ENCODE results near the gene AIG1. TPM values are rescaled to one million over a fixed set of nuclear protein-coding genes. Genes with fewer than 3 reads are reported as not detected.

AIG1 gene
- total RNA-seq, 1 donor from 2014 or later = 14.3 TPM

- TF ChIP-seq, protein P1, sequence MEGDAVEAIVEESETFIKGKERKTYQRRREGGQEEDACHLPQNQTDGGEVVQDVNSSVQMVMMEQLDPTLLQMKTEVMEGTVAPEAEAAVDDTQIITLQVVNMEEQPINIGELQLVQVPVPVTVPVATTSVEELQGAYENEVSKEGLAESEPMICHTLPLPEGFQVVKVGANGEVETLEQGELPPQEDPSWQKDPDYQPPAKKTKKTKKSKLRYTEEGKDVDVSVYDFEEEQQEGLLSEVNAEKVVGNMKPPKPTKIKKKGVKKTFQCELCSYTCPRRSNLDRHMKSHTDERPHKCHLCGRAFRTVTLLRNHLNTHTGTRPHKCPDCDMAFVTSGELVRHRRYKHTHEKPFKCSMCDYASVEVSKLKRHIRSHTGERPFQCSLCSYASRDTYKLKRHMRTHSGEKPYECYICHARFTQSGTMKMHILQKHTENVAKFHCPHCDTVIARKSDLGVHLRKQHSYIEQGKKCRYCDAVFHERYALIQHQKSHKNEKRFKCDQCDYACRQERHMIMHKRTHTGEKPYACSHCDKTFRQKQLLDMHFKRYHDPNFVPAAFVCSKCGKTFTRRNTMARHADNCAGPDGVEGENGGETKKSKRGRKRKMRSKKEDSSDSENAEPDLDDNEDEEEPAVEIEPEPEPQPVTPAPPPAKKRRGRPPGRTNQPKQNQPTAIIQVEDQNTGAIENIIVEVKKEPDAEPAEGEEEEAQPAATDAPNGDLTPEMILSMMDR (IDR thresholded peaks at IDR 0.05; ENCODE audit: partially characterized antibody, unreplicated experiment) = no peak
- no peak overlapping the region for H3K4me3 Mint-ChIP-seq (ENCODE audit: unreplicated experiment)
- no peaks in the 10 kb centered on the region for H3K27me3 Mint-ChIP-seq (ENCODE audit: unreplicated experiment)
- no peak overlapping the region for H3K27ac Mint-ChIP-seq (ENCODE audit: unreplicated experiment)
- no peaks in the 10 kb centered on the region for H3K9me3 Mint-ChIP-seq (ENCODE audit: unreplicated experiment)
- H3K4me1 Mint-ChIP-seq (ENCODE audit: low read depth, unreplicated experiment) = no peaks in the 10 kb centered on the region
- DNase-seq = no peak
- H3K36me3 Mint-ChIP-seq (ENCODE audit: unreplicated experiment) = no peaks in the 10 kb centered on the region
Observed at GRCh38 chr6:143151381-143151780, 90.7 kb downstream of the AIG1 start.

DNA sequence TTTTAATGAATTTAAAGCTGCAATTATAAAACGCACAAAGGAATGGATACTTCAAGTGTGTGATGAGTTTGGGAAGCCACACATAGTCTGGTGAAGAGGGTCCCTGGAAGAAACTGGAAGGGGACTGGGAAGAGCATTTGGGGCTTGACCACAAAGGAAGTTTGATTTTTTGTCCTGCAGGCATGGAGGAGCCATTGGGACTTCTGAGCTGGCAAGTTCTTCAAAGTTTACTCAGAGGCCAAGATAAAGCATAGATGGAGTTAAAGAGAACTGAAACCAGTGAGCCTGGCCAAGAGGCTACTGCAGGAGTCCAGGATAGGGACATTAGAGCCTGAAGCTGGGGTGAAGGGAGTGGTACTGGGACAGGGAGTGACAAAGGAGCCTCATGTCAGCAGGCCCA lies 95.0 kb downstream of the AIG1 start:
- TF ChIP-seq, protein P1 (IDR thresholded peaks at IDR 0.05; ENCODE audit: partially characterized antibody, unreplicated experiment) = no peak
- Mint-ChIP-seq H3K9me3 (ENCODE audit: unreplicated experiment) (no peaks in the 10 kb centered on the region), H3K4me1 (ENCODE audit: low read depth, unreplicated experiment) (no peaks in the 10 kb centered on the region), H3K4me3 (ENCODE audit: unreplicated experiment) (no peak overlapping the region), H3K27ac (ENCODE audit: unreplicated experiment) (no peak overlapping the region), H3K36me3 (ENCODE audit: unreplicated experiment) (no peaks in the 10 kb centered on the region), H3K27me3 (ENCODE audit: unreplicated experiment) (no peaks in the 10 kb centered on the region)
- DNase-seq = no peak

- H3K4me3 Mint-ChIP-seq (ENCODE audit: unreplicated experiment) = no peak overlapping the region
- DNase-seq = no peak
- no peaks in the 10 kb centered on the region for H3K9me3 Mint-ChIP-seq (ENCODE audit: unreplicated experiment)
- H3K36me3 Mint-ChIP-seq (ENCODE audit: unreplicated experiment) = no peaks in the 10 kb centered on the region
- H3K4me1 Mint-ChIP-seq (ENCODE audit: low read depth, unreplicated experiment) = no peaks in the 10 kb centered on the region
- no peak overlapping the region for H3K27ac Mint-ChIP-seq (ENCODE audit: unreplicated experiment)
- H3K27me3 Mint-ChIP-seq (ENCODE audit: unreplicated experiment) = no peaks in the 10 kb centered on the region
- TF ChIP-seq, protein P1 (IDR thresholded peaks at IDR 0.05; ENCODE audit: partially characterized antibody, unreplicated experiment) = no peak
Observed at GRCh38 chr6:143157131-143157530, 96.4 kb downstream of the AIG1 start.

GRCh38 chr6:143158113-143158581 lies 97.5 kb downstream of the AIG1 start:
- no peak for DNase-seq
- Mint-ChIP-seq H3K36me3 (ENCODE audit: unreplicated experiment) (no peaks in the 10 kb centered on the region), H3K4me3 (ENCODE audit: unreplicated experiment) (no peak overlapping the region), H3K9me3 (ENCODE audit: unreplicated experiment) (no peaks in the 10 kb centered on the region), H3K27ac (ENCODE audit: unreplicated experiment) (no peak overlapping the region), H3K27me3 (ENCODE audit: unreplicated experiment) (no peaks in the 10 kb centered on the region), H3K4me1 (ENCODE audit: low read depth, unreplicated experiment) (no peaks in the 10 kb centered on the region)
- TF ChIP-seq, protein P1 (IDR thresholded peaks at IDR 0.05; ENCODE audit: partially characterized antibody, unreplicated experiment) = no peak

DNA sequence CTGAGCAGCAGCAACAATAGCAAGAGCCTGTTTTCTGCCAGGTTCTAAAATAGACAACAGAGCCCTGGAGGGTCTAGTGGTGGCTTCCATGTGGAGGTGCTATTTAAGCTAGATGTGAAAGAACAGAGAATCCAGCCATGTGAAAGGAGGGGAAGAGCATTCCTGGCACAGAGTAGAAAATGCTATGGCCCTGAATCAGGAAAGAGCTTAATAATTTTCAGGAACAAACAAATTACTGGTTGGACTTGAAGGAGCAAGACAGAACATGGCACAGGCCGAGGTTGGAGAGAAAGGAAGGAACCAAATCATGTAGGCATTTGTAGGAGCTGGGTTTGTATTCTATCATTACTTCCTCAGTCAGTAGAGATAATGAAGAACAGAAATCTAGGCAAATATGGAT lies 98.3 kb downstream of the AIG1 start:
- H3K4me3 Mint-ChIP-seq (ENCODE audit: unreplicated experiment) = no peak overlapping the region
- H3K27ac Mint-ChIP-seq (ENCODE audit: unreplicated experiment) = no peak overlapping the region
- TF ChIP-seq, protein P1 (IDR thresholded peaks at IDR 0.05; ENCODE audit: partially characterized antibody, unreplicated experiment) = no peak
- no peaks in the 10 kb centered on the region for H3K9me3 Mint-ChIP-seq (ENCODE audit: unreplicated experiment)
- no peaks in the 10 kb centered on the region for H3K27me3 Mint-ChIP-seq (ENCODE audit: unreplicated experiment)
- H3K4me1 Mint-ChIP-seq (ENCODE audit: low read depth, unreplicated experiment) = no peaks in the 10 kb centered on the region
- H3K36me3 Mint-ChIP-seq (ENCODE audit: unreplicated experiment) = no peaks in the 10 kb centered on the region
- no peak for DNase-seq
